Muscle layer of duodenum (tissue), 2 donors: ENCODE results near the gene M1AP.

Source experiments
- H3K27ac ChIP-seq: one replicate; pipeline ENCODE4 v1.7.0; 2013; ENCODE audit warnings: mild to moderate bottlenecking, low read length
- H3K27me3 ChIP-seq: one replicate; pipeline ENCODE4 v1.7.0; 2013; ENCODE audit warnings: low read depth, mild to moderate bottlenecking, control low read depth, low read length
- H3K36me3 ChIP-seq, 2 donors: one replicate each; pipeline ENCODE4 v1.7.0; 2013; ENCODE audit warnings: low read length in 2 of 2, control low read depth in 1 of 2, mild to moderate bottlenecking in 1 of 2; ENCODE audit not compliant: insufficient read depth in 2 of 2, control insufficient read depth in 1 of 2
- H3K4me1 ChIP-seq, 2 donors: one replicate each; pipeline ENCODE4 v1.7.0; 2013; ENCODE audit warnings: low read length in 2 of 2, mild to moderate bottlenecking in 2 of 2, control low read depth in 1 of 2, moderate library complexity in 1 of 2; ENCODE audit not compliant: insufficient read depth in 2 of 2, control insufficient read depth in 1 of 2
- H3K4me3 ChIP-seq, 2 donors: one replicate each; pipeline ENCODE4 v1.7.0; 2013; ENCODE audit warnings: low read length in 2 of 2, low read depth in 1 of 2, mild to moderate bottlenecking in 1 of 2
- H3K9me3 ChIP-seq, 2 donors: one replicate each; pipeline ENCODE4 v1.7.0; 2013; ENCODE audit warnings: low read length in 2 of 2, control low read depth in 1 of 2, mild to moderate bottlenecking in 1 of 2; ENCODE audit not compliant: control insufficient read depth in 1 of 2
- donor health status: healthy.

Gene M1AP

DNA sequence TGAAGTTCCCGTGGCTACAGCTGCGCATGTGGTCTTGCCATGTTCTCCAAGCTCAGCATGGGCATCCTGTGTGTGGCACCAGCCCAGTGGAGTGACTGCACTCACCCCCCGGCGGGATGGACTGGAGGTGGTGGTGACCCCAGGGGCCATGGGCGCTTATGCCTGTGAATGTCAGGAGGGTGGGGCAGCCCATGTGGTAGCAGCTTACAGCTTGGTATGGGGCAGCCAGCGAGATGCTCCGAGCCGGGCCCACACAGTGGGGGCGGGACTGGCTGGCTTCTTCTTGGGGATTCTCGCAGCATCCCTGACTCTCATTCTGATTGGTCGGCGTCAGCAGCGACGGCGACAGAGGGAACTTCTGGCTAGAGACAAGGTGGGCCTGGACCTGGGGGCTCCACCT is 31.5 kb upstream of the M1AP start:
- H3K36me3 ChIP-seq, result peaks cover 15 to 42% of the 10 kb centered on the region in 2 donors
- no peak overlapping the region for H3K27ac ChIP-seq
- no peak overlapping the region for H3K4me3 ChIP-seq
- H3K4me1 ChIP-seq, result no peaks in the 10 kb centered on the region
- no peaks in the 10 kb centered on the region for H3K9me3 ChIP-seq
- H3K27me3 ChIP-seq, result no peaks in the 10 kb centered on the region

DNA sequence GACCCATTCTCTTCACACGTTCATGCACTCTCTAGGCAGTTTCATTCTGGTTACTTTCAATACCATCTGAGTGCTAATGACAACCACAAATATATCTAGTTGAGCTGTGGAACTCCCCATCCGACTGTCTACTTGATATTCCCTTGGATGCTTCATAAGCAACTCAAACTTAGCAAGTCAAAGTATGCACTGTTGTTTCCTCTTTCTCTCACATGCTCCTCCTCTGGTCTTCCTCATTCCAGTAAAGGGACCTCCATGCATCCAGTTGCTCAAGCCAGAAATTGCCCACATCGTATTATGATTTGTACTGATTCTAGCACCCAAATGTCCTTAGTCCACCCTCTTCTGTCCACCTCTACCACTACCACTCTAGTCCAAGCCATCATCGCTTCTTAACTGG is 28.2 kb upstream of the M1AP start:
- Histone ChIP-seq H3K4me3 (no peak overlapping the region), H3K27ac (no peak overlapping the region), H3K27me3 (no peaks in the 10 kb centered on the region), H3K4me1 (no peaks in the 10 kb centered on the region), H3K36me3 (peaks cover 15 to 46% of the 10 kb centered on the region in 2 donors), H3K9me3 (no peaks in the 10 kb centered on the region)

DNA sequence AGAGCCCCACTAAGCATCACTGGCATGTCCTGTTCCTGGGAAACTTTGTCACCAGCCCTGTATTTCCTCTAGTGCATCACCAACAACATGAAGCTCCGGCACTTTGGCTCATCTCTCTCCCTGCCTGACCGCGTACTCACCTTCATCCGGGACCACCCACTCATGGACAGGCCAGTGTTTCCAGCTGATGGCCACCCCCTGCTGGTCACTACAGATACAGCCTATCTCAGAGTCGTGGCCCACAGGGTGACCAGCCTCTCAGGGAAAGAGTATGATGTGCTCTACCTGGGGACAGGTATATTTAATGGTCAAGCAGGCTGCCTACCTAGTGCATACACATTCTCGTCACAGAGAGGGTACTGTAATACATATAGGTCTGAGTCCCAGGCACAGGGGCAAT is 27.0 kb upstream of the M1AP start:
- Histone ChIP-seq H3K27ac (no peak overlapping the region), H3K36me3 (peaks cover 15 to 44% of the 10 kb centered on the region in 2 donors), H3K4me1 (no peaks in the 10 kb centered on the region), H3K4me3 (no peak overlapping the region), H3K9me3 (no peaks in the 10 kb centered on the region), H3K27me3 (no peaks in the 10 kb centered on the region)

DNA sequence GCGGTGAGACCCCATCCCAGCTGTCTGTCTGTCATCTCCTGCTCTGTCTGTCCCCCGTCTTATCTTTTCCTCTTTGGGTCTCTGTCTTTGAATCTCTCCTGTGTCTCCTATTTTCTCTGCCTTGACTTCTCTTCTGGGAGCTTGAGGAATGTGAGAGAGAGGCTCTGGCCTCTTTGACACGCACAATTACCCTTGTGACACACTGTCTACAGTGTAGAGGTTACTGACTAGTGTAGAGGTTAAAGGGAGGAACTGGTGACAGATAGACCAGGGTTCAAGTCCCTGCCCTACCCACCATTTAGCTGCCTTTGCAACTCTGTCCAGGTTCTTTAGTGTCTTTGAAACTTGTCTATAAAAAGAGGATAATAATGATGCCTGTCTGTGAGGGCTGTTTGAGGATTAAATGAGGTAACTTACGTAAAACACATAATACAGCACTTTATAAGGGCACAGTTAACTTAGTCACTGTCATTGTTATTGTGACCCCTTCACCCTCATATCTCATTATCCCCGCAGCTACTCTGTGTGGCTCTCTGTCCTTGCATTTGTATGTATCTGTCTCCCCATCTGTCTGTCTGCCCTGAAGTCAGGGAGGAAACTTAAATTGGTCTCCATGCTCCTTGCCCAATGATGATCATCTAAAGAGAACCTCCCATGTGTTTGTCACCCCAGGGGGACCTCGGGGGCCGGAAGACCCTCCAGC is 25.8 kb upstream of the M1AP start:
- no peak overlapping the region for H3K27ac ChIP-seq
- no peaks in the 10 kb centered on the region for H3K4me1 ChIP-seq
- H3K4me3 ChIP-seq, result no peak overlapping the region
- no peaks in the 10 kb centered on the region for H3K27me3 ChIP-seq
- H3K9me3 ChIP-seq, result no peaks in the 10 kb centered on the region
- H3K36me3 ChIP-seq, result peaks cover 10 to 33% of the 10 kb centered on the region in 2 donors

DNA sequence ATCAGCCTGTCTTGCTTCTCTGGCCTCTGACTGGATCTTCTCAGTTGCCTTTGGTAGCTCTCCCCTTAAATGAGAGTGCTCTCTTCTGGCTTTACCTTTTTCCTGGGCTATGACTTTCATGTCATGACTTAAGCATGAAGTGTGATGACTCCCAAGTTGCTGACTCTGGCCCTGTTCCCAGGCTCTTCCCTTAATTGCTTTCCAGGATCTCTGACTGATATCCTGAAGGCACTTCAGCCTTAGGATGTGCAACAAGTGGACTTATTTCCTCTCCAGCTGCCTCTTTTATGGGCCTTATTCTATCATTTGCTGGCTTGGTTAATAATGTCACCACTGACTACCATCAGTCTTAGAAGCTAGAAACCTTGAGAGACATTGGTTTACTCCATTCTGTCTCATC is 23.3 kb upstream of the M1AP start:
- Histone ChIP-seq H3K27me3 (no peaks in the 10 kb centered on the region), H3K27ac (no peak overlapping the region), H3K36me3 (peaks cover 9 to 23% of the 10 kb centered on the region in 2 donors), H3K4me3 (no peak overlapping the region), H3K4me1 (no peaks in the 10 kb centered on the region), H3K9me3 (no peaks in the 10 kb centered on the region)

DNA sequence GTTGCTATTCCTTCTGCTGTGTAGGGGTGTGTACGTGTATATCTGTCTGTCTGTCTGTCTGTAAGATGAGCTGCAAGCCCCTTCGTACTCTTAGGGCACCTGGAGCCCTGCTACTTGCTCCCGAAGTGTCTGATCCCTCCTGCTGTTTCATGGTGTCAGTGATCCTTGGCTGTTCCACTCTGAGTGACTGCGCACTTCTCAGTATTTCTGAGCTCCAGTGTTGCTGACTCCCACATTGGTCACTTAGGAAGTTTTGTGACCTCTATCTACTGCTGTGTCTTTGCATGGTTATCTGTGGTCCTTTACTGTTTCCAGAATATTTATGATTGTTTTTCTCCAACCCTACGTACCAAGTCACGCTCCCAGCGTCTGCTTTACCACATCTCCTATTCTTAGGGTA is 22.1 kb upstream of the M1AP start:
- Histone ChIP-seq H3K27ac (no peak overlapping the region), H3K9me3 (no peaks in the 10 kb centered on the region), H3K4me3 (no peak overlapping the region), H3K4me1 (no peaks in the 10 kb centered on the region), H3K36me3 (peaks cover 1 to 10% of the 10 kb centered on the region in 2 donors), H3K27me3 (no peaks in the 10 kb centered on the region)

DNA sequence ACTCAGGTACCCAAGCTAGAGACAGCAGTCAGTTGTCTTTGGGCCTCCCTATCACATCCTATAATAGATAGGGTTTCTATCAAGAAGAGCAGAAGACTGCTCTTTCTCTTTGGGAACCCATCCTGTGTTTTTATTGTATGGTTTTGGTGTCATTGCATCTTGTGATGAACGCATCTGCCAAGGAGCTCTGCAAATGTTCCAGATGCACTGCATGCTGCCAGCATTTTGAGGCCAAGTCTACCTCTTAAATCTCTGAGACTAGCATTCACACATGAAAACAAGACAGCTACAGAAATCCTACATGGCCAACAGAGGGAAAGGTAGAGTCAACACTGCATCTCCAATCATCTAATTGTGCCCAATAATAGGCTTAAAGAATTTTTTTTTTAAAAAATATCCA is 20.0 kb upstream of the M1AP start:
- Histone ChIP-seq H3K27me3 (no peaks in the 10 kb centered on the region), H3K36me3 (peaks cover 0 to 7% of the 10 kb centered on the region in 2 donors), H3K4me3 (no peak overlapping the region), H3K27ac (no peak overlapping the region), H3K9me3 (no peaks in the 10 kb centered on the region), H3K4me1 (no peaks in the 10 kb centered on the region)

DNA sequence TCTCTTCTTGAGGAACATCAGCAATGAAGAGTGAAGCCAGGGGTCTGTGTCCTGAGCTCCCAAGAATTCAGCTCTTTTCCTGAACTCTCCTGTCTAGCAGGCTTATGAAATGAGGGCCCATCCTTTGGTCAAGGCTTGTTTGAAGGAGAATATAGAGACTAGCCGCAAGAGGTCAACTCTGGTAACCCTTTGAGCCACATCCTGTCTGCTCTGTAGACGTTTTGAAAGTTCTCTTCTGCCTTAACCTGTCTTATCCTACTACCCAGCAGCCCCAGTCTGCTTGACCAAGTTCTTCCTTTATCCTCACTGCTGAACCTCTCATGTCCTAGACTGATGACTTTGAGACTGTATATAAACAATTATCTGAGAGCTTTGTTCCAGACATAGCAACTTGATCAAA is 11.3 kb upstream of the M1AP start:
- H3K36me3 ChIP-seq, result peaks cover 7 to 17% of the 10 kb centered on the region in 2 donors
- peaks cover 0 to 9% of the 10 kb centered on the region in 2 donors for H3K4me1 ChIP-seq
- no peak overlapping the region for H3K27ac ChIP-seq
- H3K4me3 ChIP-seq, result no peak overlapping the region
- peaks cover 3% of the 10 kb centered on the region for H3K27me3 ChIP-seq
- H3K9me3 ChIP-seq, result no peaks in the 10 kb centered on the region

DNA sequence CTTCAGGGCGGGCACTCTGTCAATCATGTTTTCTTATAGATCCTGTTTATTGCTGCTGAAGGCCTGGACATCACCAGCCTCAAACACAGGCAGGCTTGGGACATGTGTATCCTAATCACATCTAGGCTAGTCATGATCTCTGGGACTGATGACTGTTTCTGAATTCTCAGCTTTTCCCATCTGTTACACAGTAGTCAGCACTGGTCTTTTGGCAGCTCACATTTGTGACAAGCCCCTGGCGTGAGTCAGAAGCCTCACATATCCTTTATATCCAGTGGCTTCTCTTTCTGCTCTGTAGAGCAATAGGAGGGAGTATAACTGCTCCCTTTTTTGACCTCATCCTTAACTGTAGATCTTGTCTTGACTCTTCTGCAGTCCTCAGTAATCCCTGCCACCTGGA is 10.4 kb upstream of the M1AP start:
- H3K4me1 ChIP-seq, result peaks cover 0 to 12% of the 10 kb centered on the region in 2 donors
- H3K9me3 ChIP-seq, result no peaks in the 10 kb centered on the region
- H3K27ac ChIP-seq, result no peak overlapping the region
- H3K36me3 ChIP-seq, result peaks cover 7 to 12% of the 10 kb centered on the region in 2 donors
- no peak overlapping the region for H3K4me3 ChIP-seq
- peaks cover 3% of the 10 kb centered on the region for H3K27me3 ChIP-seq

DNA sequence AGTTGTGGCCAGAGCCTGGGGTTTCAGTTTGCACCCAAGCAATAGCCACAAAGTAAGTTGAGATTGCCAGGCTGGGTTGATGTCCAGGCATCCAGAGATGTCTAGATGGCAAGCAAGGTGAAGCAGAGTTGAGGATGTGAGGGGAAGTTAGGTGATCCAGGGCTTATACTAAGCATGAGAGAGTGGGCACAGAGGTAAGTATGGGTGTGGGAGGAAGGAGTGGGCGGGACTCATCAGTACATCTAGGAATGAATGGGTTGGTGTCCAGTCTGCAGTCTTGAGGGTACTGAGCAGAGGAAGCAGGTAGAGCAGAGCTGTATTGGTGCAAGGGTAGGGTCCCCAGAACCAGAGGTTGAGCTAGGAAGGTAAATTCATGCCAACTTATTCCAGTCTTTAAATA is 7.4 kb upstream of the M1AP start:
- no peak overlapping the region for H3K4me3 ChIP-seq
- H3K27ac ChIP-seq, result no peak overlapping the region
- no peaks in the 10 kb centered on the region for H3K9me3 ChIP-seq
- peaks cover 0 to 13% of the 10 kb centered on the region in 2 donors for H3K4me1 ChIP-seq
- H3K36me3 ChIP-seq, result peaks cover 0 to 10% of the 10 kb centered on the region in 2 donors
- peaks cover 3% of the 10 kb centered on the region for H3K27me3 ChIP-seq

DNA sequence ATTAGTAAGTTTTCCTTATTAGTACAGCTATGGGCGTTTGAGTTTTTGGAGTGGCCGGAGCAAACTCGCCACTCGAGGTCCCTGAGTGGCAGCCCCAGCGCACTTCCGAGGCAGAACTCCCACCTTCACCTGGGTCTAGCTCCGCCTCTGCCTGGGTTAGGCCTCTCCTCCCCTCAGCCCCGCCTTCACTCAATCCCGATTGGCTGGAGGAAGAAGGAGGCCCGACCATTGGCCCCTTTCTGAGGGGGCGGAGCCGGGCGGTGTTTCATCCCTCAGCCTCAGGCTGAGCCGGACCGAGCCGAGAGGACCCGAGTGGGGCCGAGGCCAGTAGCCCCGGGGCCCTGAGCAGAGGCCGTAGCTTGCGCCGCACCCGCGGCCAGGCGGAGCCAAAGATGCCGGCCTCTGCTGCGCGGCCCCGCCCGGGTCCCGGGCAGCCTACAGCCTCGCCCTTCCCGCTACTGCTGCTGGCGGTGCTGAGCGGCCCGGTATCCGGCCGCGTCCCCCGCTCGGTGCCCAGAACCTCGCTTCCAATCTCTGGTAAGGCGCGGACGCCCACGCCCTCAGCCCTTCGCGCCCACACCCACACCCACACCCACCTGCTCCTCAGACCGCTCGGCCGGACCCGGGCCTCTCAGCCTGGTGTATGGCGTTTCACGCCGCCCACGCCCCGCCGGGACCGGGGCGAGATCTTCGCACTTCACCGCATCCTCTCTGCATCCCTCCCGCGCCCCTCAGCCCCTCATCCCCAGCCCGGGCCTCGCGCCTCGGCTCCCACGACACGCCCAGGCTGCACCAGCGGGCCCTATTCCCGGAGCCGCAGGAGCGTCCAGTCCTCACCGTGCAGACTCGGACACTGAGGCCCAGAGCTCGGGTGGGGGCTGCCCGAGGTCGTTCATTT is 6.1 kb upstream of the M1AP start, which contains the start of gene SEMA4F:
TSS of gene SEMA4F (plus strand) at position 263 of the 898 bp plus-strand sequence. CDS start at position 393, 130 bp downstream.
- peaks cover 0 to 6% of the 10 kb centered on the region in 2 donors for H3K36me3 ChIP-seq
- peaks cover 0 to 13% of the 10 kb centered on the region in 2 donors for H3K4me1 ChIP-seq
- peaks cover 11% of the 10 kb centered on the region for H3K27me3 ChIP-seq
- no peak within 1 kb of the TSS for H3K27ac ChIP-seq
- H3K4me3 ChIP-seq, result peak within 1 kb of the TSS; percentile 74 to 82
- H3K9me3 ChIP-seq, result no peaks in the 10 kb centered on the region
